Liver (tissue), 9 donors: Measurements from ENCODE around the gene APOBEC3H. TPM values are rescaled to one million over a fixed set of nuclear protein-coding genes. Genes with fewer than 3 reads are reported as not detected.

Experiments
- DNase-seq: peaks from one replicate; pipeline ENCODE4 v3.0.0-alpha.2; 2017; ENCODE audit warnings: low spot score
- H3K27ac ChIP-seq, 2 donors: one replicate each; pipeline ENCODE4 v1.7.0; 2013; ENCODE audit warnings: inconsistent platforms in 2 of 2, low read length in 2 of 2, control low read depth in 1 of 2, low read depth in 1 of 2, mild to moderate bottlenecking in 1 of 2
- H3K27me3 ChIP-seq, 4 donors: one replicate each; pipeline versions ENCODE4 v1.6.1 to v1.7.0; 2013; ENCODE audit warnings: low read length in 3 of 4, inconsistent platforms in 1 of 4, mild to moderate bottlenecking in 1 of 4, moderate library complexity in 1 of 4; ENCODE audit not compliant: control insufficient read depth in 4 of 4, insufficient read depth in 4 of 4
- H3K36me3 ChIP-seq, 4 donors: one replicate each; pipeline versions ENCODE4 v1.6.1 to v1.7.0; 2013; ENCODE audit warnings: low read length in 3 of 4, mild to moderate bottlenecking in 3 of 4, low read depth in 1 of 4, moderate library complexity in 1 of 4; ENCODE audit not compliant: control insufficient read depth in 4 of 4, insufficient read depth in 3 of 4
- H3K4me1 ChIP-seq, 4 donors: one replicate each; pipeline versions ENCODE4 v1.6.1 to v1.7.0; 2013; ENCODE audit warnings: low read length in 3 of 4, mild to moderate bottlenecking in 3 of 4, moderate library complexity in 1 of 4; ENCODE audit not compliant: control insufficient read depth in 4 of 4, insufficient read depth in 4 of 4
- H3K4me3 ChIP-seq, 3 donors: one replicate each; pipeline versions ENCODE4 v1.6.1 to v1.7.0; 2013; ENCODE audit warnings: low read length in 3 of 3, control low read depth in 1 of 3, low read depth in 1 of 3, mild to moderate bottlenecking in 1 of 3
- H3K9ac ChIP-seq, 2 donors: one replicate each; pipeline ENCODE4 v1.7.0; 2013; ENCODE audit warnings: low read length in 2 of 2, mild to moderate bottlenecking in 2 of 2, moderate library complexity in 2 of 2, control low read depth in 1 of 2, low read depth in 1 of 2
- H3K9me3 ChIP-seq, 4 donors: one replicate each; pipeline versions ENCODE4 v1.6.1 to v1.7.0; 2013; ENCODE audit warnings: low read length in 3 of 4; ENCODE audit not compliant: control insufficient read depth in 4 of 4
- EGR1 ChIP-seq, 2 donors: IDR thresholded peaks; 2 replicates each; pipeline ENCODE4 v1.6.1; 2016 to 2018; ENCODE audit warnings: antibody characterized with exemption in 2 of 2, low read depth in 2 of 2
- FOXA1 ChIP-seq: IDR thresholded peaks from 2 replicates; pipeline ENCODE4 v1.6.1; 2016; ENCODE audit warnings: antibody characterized with exemption
- FOXA2 ChIP-seq: IDR thresholded peaks from 2 replicates; pipeline ENCODE4 v1.6.1; 2016; ENCODE audit warnings: antibody characterized with exemption
- GABPA ChIP-seq, 2 donors: IDR thresholded peaks in 1 of 2; conservative IDR thresholded peaks in 1 of 2; 2 replicates each; pipeline ENCODE4 v1.6.1; 2016; ENCODE audit warnings: antibody characterized with exemption in 2 of 2, mild to moderate bottlenecking in 1 of 2, moderate library complexity in 1 of 2
- HNF4A ChIP-seq, 2 donors: conservative IDR thresholded peaks; 2 replicates each; pipeline ENCODE4 v1.6.1; 2016; ENCODE audit warnings: antibody characterized with exemption in 2 of 2, mild to moderate bottlenecking in 2 of 2
- HNF4G ChIP-seq: IDR thresholded peaks from 2 replicates; pipeline ENCODE4 v1.6.1; 2016; ENCODE audit warnings: antibody characterized with exemption
- JUND ChIP-seq, 2 donors: IDR thresholded peaks; 2 replicates each; pipeline ENCODE4 v1.6.1; 2016; ENCODE audit warnings: antibody characterized with exemption in 2 of 2
- NR2F2 ChIP-seq: IDR thresholded peaks from 2 replicates; pipeline ENCODE4 v1.6.1; 2016; ENCODE audit warnings: antibody characterized with exemption
- RAD21 ChIP-seq, 2 donors: IDR thresholded peaks; 2 replicates each; pipeline ENCODE4 v1.6.1; 2016; ENCODE audit warnings: antibody characterized with exemption in 2 of 2, mild to moderate bottlenecking in 2 of 2
- RXRA ChIP-seq, 2 donors: IDR thresholded peaks; 2 replicates each; pipeline ENCODE4 v1.6.1; 2017 to 2018; ENCODE audit warnings: antibody characterized with exemption in 2 of 2, mild to moderate bottlenecking in 1 of 2
- SP1 ChIP-seq: IDR thresholded peaks from 2 replicates; pipeline ENCODE4 v1.6.1; 2018; ENCODE audit warnings: antibody characterized with exemption, mild to moderate bottlenecking
- TAF1 ChIP-seq: conservative IDR thresholded peaks from 2 replicates; pipeline ENCODE4 v1.6.1; 2016; ENCODE audit warnings: antibody characterized with exemption, mild to moderate bottlenecking
- YY1 ChIP-seq: IDR thresholded peaks from 2 replicates; pipeline ENCODE4 v1.6.1; 2016; ENCODE audit warnings: antibody characterized with exemption, mild to moderate bottlenecking
- WGBS: extraction: QIAGEN DNeasy Blood & Tissue Kit; methylation state at CpG from one replicate; pipeline ENCODE4 v1.1.7; 2013; 5-methylcytosine and 5-hydroxymethylcytosine counted together
- polyA plus RNA-seq, 2 donors: library from polyadenylated mRNA; stranded (reverse) in 1 of 2; unstranded in 1 of 2; fragments of 200-250 nt in 1 of 2; fragments of >200 nt in 1 of 2; fragmentation: Nextera tagmentation in 1 of 2; extraction: Ambion mirVana in 1 of 2; gene quantifications; one replicate each; pipeline versions ENCODE4 v1.2.1 to v1.2.3, GENCODE V29; 2013 to 2015
- total RNA-seq, 2 donors: library from RNA; depleted of rRNA; stranded (reverse); fragments of >200 nt; gene quantifications; one replicate each; pipeline ENCODE4 v1.2.3, GENCODE V29; 2014
- TF ChIP-seq, protein P1 (sequence below): fragments of 150-350 bp; IDR thresholded peaks from 2 replicates; pipeline ENCODE4 v1.5.1; 2017; ENCODE audit warnings: improper control_type of control experiment, low read depth, low read length; ENCODE audit not compliant: missing input control
- TF ChIP-seq, protein P2 (sequence below): IDR thresholded peaks from 2 replicates; pipeline ENCODE4 v1.6.1; 2016; ENCODE audit warnings: antibody characterized with exemption
- TF ChIP-seq, protein P3 (sequence below): IDR thresholded peaks from 2 replicates; pipeline ENCODE4 v1.6.1; 2016; ENCODE audit warnings: antibody characterized with exemption
- TF ChIP-seq, protein P4 (sequence below): IDR thresholded peaks from 2 replicates; pipeline ENCODE4 v1.6.1; 2016; ENCODE audit warnings: antibody characterized with exemption
- donor health status: healthy.
- donor health status: healthy.
- donor health status: healthy.
- donor health status: healthy.
- donor health status: healthy.

APOBEC3H gene
- total and polyA plus RNA-seq, 4 donors: 0.25 TPM; not detected in 3

DNA sequence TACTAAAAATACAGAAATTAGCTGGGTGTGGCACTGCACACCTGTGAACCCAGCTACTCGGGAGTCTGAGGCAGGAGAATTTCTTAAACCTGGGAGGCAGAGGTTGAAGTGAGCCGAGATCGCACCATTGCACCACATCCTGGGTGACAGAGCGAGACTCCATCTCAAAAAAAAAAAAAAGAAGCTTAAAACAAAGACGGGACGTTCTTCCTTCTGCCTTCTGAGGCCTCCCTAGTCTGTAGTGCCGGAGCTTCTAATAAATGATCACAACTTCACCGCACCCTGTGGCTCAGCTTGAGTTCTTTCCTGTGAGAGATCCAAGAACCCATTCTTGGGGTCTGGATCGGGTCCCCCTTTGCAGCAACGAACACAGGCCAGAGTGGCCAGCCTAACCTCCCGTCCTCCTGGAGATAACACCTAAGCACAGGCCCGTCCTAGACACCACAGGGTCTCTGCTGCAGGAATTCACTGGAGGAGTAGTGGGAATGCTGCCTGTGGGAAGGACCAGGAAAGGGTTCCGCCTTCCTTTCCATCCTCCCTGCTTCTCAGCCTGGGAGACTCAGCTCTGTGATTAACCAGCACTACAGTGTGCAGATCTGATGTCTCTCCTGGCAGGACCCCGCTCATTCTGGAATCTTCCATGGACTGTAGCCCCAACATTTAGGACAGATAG is 2.2 kb upstream of the APOBEC3H start:
- DNase-seq: no peak
- WGBS: 85% methylated on average over 14 of the region's 14 CpGs
- TF ChIP-seq HNF4G: no peak
- no peak for TF ChIP-seq EGR1 (IDR thresholded peaks at IDR 0.05; ENCODE audit: low read depth in 2 of 2)
- TF ChIP-seq JUND (IDR thresholded peaks at IDR 0.05): no peak
- TF ChIP-seq HNF4A (conservative IDR thresholded peaks at IDR 0.05): no peak
- no peak for TF ChIP-seq SP1
- TF ChIP-seq FOXA2: no peak
- no peak for TF ChIP-seq GABPA (IDR thresholded peaks at IDR 0.05 in 1 of 2, conservative IDR thresholded peaks at IDR 0.05 in 1 of 2)
- TF ChIP-seq FOXA1: no peak
- TF ChIP-seq, protein P1, sequence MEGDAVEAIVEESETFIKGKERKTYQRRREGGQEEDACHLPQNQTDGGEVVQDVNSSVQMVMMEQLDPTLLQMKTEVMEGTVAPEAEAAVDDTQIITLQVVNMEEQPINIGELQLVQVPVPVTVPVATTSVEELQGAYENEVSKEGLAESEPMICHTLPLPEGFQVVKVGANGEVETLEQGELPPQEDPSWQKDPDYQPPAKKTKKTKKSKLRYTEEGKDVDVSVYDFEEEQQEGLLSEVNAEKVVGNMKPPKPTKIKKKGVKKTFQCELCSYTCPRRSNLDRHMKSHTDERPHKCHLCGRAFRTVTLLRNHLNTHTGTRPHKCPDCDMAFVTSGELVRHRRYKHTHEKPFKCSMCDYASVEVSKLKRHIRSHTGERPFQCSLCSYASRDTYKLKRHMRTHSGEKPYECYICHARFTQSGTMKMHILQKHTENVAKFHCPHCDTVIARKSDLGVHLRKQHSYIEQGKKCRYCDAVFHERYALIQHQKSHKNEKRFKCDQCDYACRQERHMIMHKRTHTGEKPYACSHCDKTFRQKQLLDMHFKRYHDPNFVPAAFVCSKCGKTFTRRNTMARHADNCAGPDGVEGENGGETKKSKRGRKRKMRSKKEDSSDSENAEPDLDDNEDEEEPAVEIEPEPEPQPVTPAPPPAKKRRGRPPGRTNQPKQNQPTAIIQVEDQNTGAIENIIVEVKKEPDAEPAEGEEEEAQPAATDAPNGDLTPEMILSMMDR: no peak
- no peak for TF ChIP-seq NR2F2
- TF ChIP-seq, protein P2, sequence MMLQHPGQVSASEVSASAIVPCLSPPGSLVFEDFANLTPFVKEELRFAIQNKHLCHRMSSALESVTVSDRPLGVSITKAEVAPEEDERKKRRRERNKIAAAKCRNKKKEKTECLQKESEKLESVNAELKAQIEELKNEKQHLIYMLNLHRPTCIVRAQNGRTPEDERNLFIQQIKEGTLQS: no peak
- no peak for TF ChIP-seq YY1
- TF ChIP-seq RAD21 (IDR thresholded peaks at IDR 0.05): no peak
- TF ChIP-seq, protein P3, sequence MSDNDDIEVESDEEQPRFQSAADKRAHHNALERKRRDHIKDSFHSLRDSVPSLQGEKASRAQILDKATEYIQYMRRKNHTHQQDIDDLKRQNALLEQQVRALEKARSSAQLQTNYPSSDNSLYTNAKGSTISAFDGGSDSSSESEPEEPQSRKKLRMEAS: no peak
- Histone ChIP-seq H3K9ac (no peak overlapping the region), H3K27me3 (peaks cover 0 to 2% (median 0%) of the 10 kb centered on the region in 4 donors), H3K4me3 (no peak overlapping the region), H3K36me3 (no peaks in the 10 kb centered on the region), H3K9me3 (no peaks in the 10 kb centered on the region), H3K27ac (no peak overlapping the region), H3K4me1 (peaks cover 0 to 2% (median 0%) of the 10 kb centered on the region in 4 donors)

DNA sequence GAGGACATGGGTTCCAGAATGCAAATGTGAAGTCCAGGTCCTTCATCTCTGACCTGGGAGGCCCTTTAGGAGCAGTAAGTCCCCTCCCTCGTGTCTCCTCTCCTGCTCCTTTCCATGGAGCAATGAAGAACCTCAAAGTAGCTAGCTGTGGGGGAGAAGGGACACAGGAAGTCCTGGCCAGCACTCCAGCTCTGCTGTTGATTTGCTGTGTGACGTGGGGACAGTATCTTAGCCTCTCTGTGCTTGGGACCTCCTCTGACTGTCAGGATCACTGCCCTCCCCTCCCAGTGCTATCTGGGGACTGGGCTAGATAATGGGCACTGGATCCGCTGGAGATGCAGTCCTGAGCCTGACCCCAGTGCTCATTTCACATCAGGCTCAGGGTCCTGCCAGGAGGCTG is 1.1 kb upstream of the APOBEC3H start:
- Histone ChIP-seq H3K4me3 (no peak overlapping the region), H3K36me3 (no peaks in the 10 kb centered on the region), H3K4me1 (peaks cover 0 to 2% (median 0%) of the 10 kb centered on the region in 4 donors), H3K27ac (no peak overlapping the region), H3K9me3 (no peaks in the 10 kb centered on the region), H3K27me3 (no peaks in the 10 kb centered on the region), H3K9ac (no peak overlapping the region)
- DNase-seq: no peak
- WGBS: 79% methylated on average over 3 of the region's 3 CpGs
- TF ChIP-seq GABPA (IDR thresholded peaks at IDR 0.05 in 1 of 2, conservative IDR thresholded peaks at IDR 0.05 in 1 of 2): no peak
- TF ChIP-seq, protein P4, sequence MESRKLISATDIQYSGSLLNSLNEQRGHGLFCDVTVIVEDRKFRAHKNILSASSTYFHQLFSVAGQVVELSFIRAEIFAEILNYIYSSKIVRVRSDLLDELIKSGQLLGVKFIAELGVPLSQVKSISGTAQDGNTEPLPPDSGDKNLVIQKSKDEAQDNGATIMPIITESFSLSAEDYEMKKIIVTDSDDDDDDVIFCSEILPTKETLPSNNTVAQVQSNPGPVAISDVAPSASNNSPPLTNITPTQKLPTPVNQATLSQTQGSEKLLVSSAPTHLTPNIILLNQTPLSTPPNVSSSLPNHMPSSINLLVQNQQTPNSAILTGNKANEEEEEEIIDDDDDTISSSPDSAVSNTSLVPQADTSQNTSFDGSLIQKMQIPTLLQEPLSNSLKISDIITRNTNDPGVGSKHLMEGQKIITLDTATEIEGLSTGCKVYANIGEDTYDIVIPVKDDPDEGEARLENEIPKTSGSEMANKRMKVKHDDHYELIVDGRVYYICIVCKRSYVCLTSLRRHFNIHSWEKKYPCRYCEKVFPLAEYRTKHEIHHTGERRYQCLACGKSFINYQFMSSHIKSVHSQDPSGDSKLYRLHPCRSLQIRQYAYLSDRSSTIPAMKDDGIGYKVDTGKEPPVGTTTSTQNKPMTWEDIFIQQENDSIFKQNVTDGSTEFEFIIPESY: no peak
- TF ChIP-seq, protein P3: no peak
- no peak for TF ChIP-seq FOXA2
- TF ChIP-seq, protein P1: no peak
- TF ChIP-seq TAF1: no peak
- no peak for TF ChIP-seq EGR1 (IDR thresholded peaks at IDR 0.05; ENCODE audit: low read depth in 2 of 2)
- TF ChIP-seq RXRA (IDR thresholded peaks at IDR 0.05): no peak
- TF ChIP-seq FOXA1: no peak
- TF ChIP-seq YY1: no peak
- no peak for TF ChIP-seq HNF4G
